Measurements from ENCODE around the gene CLIC3.

CLIC3 gene

DNA sequence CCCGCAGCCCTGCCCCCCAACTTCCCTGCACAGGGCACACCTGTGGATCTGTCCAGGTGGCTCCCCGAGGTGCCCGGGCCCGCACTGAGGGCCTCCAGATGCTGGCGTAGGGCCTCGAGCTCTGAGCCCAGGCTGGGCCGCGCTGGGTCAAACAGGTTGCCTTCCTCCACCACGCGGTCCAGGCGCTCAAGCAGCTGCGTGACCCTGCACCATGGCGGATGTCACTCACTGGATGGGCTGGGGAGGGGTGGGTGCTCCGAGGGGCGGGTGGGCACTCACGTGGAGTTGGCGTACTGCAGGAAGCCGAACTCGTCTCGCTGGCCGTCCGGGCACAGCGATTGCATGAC is 26.3 kb upstream of the CLIC3 start:
- ChIA-PET CTCF (interaction anchor here (1.0 to 11.2 kb wide), 2 partner anchors 13 to 75 kb away, joined by 3 to 97 read pairs; no protein-coding TSS in a partner anchor), POLR2A (no interaction called here)
- no peak overlapping the region for H3K4me3 ChIP-seq (ENCODE audit: low read depth, low read length)
- TF ChIP-seq, protein P1, sequence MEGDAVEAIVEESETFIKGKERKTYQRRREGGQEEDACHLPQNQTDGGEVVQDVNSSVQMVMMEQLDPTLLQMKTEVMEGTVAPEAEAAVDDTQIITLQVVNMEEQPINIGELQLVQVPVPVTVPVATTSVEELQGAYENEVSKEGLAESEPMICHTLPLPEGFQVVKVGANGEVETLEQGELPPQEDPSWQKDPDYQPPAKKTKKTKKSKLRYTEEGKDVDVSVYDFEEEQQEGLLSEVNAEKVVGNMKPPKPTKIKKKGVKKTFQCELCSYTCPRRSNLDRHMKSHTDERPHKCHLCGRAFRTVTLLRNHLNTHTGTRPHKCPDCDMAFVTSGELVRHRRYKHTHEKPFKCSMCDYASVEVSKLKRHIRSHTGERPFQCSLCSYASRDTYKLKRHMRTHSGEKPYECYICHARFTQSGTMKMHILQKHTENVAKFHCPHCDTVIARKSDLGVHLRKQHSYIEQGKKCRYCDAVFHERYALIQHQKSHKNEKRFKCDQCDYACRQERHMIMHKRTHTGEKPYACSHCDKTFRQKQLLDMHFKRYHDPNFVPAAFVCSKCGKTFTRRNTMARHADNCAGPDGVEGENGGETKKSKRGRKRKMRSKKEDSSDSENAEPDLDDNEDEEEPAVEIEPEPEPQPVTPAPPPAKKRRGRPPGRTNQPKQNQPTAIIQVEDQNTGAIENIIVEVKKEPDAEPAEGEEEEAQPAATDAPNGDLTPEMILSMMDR (IDR thresholded peaks at IDR 0.05; ENCODE audit: insufficient read depth, low read length, missing control alignments), result no peak
- no peak for DNase-seq (ENCODE audit: low read depth, low spot score)

DNA sequence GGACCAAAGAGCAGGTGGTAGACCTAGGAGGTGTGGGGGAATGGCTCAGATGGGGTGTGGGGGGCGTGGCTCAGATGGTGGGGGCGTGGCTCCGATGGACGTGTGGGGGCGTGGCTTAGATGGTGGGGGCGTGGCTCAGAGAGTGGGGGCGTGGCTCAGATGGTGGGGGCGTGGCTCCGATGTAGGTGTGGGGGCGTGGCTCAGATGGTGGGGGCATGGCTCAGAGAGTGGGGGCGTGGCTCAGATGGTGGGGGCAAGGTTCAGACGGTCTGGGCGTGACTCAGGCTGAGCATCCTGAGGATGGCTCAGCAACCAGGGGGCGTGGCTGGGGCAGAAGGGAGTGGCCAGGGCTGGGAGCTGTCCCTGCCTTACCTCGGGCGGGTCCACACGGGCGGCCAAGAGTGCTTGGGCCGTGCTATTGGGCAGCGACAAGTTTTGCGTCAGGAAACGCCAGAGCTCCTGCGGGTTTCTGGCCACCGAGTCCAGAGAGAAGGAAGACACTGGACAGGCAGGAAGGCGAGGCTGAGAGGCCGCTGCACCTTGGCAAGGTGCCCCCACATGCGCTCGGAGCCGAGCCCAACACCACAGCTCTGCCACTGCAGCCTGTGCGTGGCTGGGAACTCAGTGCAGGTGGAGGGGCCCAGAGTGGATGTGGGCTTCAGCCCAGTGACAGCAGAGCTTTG is 25.8 kb upstream of the CLIC3 start:
- ChIA-PET CTCF (interaction anchor here (1.0 to 11.2 kb wide), 4 partner anchors 8 to 74 kb away, joined by 3 to 97 read pairs (median 16); partner anchors contain the start of genes ABCA2 and FUT7), POLR2A (interaction anchor here (0.6 kb wide), 1 partner anchor 150 kb away, joined by 3 read pairs; no protein-coding TSS in a partner anchor)
- TF ChIP-seq, protein P1 (IDR thresholded peaks at IDR 0.05; ENCODE audit: insufficient read depth, low read length, missing control alignments), result no peak
- DNase-seq (ENCODE audit: low read depth, low spot score), result no peak
- H3K4me3 ChIP-seq (ENCODE audit: low read depth, low read length), result no peak overlapping the region

DNA sequence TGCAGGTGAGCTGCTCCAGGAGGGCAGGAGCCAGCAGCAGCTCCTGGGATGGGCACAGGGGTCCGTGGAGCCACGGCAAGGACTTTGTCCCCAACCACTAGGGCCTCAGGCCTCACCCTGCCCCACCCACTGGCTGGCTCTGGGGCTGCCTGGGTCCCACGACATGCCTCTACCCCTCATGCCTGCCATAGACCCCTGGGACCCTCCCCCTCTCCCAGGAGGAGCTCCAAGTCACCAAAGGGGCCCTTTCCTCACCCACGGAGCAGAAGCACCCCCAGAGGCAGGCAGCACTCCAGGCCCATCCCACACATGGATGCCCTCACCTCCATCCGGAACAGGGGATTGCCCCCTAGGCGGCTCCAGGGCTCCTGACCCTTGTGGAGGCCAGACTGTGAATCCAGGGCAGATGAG is 25.2 kb upstream of the CLIC3 start:
- ChIA-PET CTCF (interaction anchor here (0.8 to 11.2 kb wide), 5 partner anchors 9 to 45 kb away, joined by 3 to 97 read pairs (median 7); partner anchors contain the start of genes ABCA2 and FUT7), POLR2A (no interaction called here)
- no peak for DNase-seq (ENCODE audit: low read depth, low spot score)
- H3K4me3 ChIP-seq (ENCODE audit: low read depth, low read length), result no peak overlapping the region
- TF ChIP-seq, protein P1 (IDR thresholded peaks at IDR 0.05; ENCODE audit: insufficient read depth, low read length, missing control alignments), result no peak

DNA sequence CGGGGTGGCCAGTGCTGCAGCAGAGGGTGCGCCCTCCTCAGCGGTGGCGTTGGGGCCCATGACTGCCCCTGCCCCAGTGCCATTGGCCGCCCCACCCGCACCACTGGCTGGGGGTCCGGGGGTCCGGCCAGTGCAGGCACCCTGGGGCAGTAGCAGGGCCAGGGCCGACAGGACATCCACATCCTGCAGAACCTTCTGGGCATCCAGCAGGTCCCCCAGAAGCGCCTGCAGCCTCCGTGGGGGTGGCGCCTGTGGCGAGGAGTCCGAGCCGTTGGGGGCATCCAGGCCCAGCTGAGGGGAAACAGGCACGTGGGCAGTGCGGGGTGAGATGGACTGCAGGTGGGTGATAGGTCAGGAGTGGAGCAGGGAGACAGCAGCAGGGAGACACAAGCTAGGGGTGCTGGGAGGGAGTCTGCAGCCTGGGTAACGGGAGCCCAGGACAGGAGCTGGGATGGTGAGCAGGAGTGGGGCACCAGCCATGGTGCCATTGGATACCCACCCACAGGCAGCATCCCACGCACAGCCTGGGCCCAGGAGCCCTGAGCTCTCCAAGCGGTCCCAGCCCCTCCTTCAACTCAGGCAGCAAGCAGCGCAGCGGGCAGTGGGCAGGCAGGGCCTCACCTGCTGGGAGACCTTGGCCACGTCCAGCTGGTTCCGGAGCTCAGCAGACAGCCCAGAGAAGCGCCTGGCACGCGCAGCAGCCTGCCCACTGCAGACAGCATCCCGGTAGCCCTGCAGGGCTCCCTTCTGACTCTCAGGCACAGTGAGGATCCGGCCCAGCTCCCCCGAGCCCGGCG is 24.6 kb upstream of the CLIC3 start:
- DNase-seq (ENCODE audit: low read depth, low spot score), result no peak
- ChIA-PET CTCF (interaction anchor here (0.8 to 11.2 kb wide), 5 partner anchors 9 to 45 kb away, joined by 3 to 97 read pairs (median 7); partner anchors contain the start of genes ABCA2 and FUT7), POLR2A (no interaction called here)
- H3K4me3 ChIP-seq (ENCODE audit: low read depth, low read length), result no peak overlapping the region
- TF ChIP-seq, protein P1 (IDR thresholded peaks at IDR 0.05; ENCODE audit: insufficient read depth, low read length, missing control alignments), result no peak

DNA sequence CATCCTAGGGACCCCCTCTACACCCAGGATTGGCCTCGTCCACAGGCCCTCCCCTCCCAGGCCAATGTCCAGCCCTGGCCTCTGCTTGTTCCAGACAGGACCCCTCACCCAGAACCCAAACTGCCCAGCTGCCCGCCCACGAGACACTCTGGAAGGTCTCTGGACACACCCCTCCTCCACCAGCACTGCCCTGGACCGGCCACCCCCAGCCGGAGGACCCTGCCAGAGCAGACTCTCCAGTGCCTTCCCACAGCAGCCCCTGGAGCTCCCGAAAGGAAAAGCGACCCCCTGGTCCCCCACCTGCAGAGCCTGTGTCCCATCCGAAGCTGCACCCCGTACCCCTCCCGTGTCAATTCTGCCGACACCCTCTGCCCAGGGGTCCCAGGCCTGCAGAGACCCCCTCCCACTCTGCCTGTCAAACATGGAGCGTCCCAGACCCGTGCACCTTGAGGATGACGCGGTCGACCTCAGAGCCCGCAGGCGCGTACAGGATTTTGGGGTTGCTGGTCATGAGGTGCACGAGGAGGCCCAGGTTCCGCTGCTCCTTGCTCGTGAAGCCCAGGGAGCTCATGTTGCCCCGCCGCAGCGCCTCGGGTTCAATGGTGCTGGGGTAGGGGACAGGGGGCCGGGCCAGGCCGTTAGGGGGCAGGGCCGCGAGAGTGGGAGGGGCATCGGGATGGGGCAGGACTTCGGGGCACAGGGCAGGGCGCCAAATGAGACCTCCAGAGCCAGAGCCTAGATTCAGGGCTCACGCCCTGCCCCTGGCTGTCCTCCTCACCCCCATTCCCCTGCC is 23.7 kb upstream of the CLIC3 start:
- ChIA-PET POLR2A (no interaction called here), CTCF (interaction anchor here (0.8 to 11.2 kb wide), 5 partner anchors 10 to 72 kb away, joined by 3 to 97 read pairs (median 6); partner anchors contain the start of genes ABCA2, FUT7 and NPDC1)
- no peak overlapping the region for H3K4me3 ChIP-seq (ENCODE audit: low read depth, low read length)
- TF ChIP-seq, protein P1 (IDR thresholded peaks at IDR 0.05; ENCODE audit: insufficient read depth, low read length, missing control alignments), result no peak
- no peak for DNase-seq (ENCODE audit: low read depth, low spot score)
